Activated naive CD8-positive, alpha-beta T cell treated with anti-CD3 and anti-CD28 coated beads for 36 hours (primary cell): ENCODE measurements around the gene HOXA9. TPM values are rescaled to one million over a fixed set of nuclear protein-coding genes. Genes with fewer than 3 reads are reported as not detected.

Source experiments
- DNase-seq: peaks from one replicate; pipeline ENCODE4 v3.0.0; 2021
- H3K27ac Mint-ChIP-seq: one replicate; pipeline ENCODE4 v1.8.0; 2022; ENCODE audit warnings: mild to moderate bottlenecking, moderate library complexity, mixed read lengths
- H3K27me3 Mint-ChIP-seq: one replicate; pipeline ENCODE4 v1.8.0; 2022; ENCODE audit warnings: mild to moderate bottlenecking, mixed read lengths
- H3K36me3 Mint-ChIP-seq: one replicate; pipeline ENCODE4 v1.8.0; 2021; ENCODE audit warnings: mild to moderate bottlenecking, mixed read lengths
- H3K4me1 Mint-ChIP-seq: one replicate; pipeline ENCODE4 v1.8.0; 2021; ENCODE audit warnings: mixed read lengths
- H3K4me3 Mint-ChIP-seq: one replicate; pipeline ENCODE4 v1.8.0; 2022; ENCODE audit warnings: mild to moderate bottlenecking, moderate library complexity, mixed read lengths
- H3K9me3 Mint-ChIP-seq: one replicate; pipeline ENCODE4 v1.8.0; 2022; ENCODE audit warnings: mixed read lengths
- total RNA-seq, 2 experiments: library from RNA; stranded (reverse); gene quantifications; one replicate each; pipeline ENCODE4 v1.2.3, GENCODE V29; 2021

HOXA9 gene
- total RNA-seq, result not detected

DNA sequence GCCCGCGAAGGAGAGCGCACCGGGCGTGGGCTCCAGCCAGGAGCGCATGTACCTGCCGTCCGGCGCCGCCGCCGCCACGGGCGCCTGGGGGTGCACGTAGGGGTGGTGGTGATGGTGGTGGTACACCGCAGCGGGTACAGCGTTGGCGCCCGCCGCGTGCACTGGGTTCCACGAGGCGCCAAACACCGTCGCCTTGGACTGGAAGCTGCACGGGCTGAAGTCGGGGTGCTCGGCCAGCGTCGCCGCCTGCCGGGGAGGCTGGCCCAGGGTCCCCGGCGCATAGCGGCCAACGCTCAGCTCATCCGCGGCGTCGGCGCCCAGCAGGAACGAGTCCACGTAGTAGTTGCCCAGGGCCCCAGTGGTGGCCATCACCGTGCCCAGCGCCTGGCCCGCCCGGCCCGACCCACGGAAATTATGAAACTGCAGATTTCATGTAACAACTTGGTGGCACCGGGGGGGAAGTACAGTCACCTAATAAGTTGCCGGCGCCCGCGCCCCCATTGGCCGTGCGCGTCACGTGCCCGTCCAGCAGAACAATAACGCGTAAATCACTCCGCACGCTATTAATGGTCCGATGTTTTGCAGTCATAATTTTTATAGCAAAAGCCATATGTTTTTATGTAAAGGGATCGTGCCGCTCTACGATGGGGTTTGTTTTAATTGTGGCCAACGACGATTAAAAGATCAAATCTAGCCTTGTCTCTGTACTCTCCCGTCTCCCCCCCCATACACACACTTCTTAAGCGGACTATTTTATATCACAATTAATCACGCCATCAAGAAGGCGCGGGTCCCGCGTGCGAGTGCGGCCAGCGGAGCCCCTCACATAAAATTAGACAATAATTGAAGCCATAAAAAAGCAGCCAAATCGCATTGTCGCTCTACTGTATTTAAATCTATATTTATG, at the start of gene HOXA9:
Gene HOXA9 (minus strand): TSS at position 449 of the 907 bp plus-strand sequence. CDS start 80 bp downstream, at position 369.
- Mint-ChIP-seq H3K36me3 (no peaks in the 10 kb centered on the region), H3K4me3 (peak within 1 kb of the TSS; percentile 66), H3K9me3 (no peaks in the 10 kb centered on the region), H3K4me1 (peaks cover 24% of the 10 kb centered on the region), H3K27me3 (peaks cover 91% of the 10 kb centered on the region), H3K27ac (peak within 1 kb of the TSS; percentile 29)
- no peak for DNase-seq

DNA sequence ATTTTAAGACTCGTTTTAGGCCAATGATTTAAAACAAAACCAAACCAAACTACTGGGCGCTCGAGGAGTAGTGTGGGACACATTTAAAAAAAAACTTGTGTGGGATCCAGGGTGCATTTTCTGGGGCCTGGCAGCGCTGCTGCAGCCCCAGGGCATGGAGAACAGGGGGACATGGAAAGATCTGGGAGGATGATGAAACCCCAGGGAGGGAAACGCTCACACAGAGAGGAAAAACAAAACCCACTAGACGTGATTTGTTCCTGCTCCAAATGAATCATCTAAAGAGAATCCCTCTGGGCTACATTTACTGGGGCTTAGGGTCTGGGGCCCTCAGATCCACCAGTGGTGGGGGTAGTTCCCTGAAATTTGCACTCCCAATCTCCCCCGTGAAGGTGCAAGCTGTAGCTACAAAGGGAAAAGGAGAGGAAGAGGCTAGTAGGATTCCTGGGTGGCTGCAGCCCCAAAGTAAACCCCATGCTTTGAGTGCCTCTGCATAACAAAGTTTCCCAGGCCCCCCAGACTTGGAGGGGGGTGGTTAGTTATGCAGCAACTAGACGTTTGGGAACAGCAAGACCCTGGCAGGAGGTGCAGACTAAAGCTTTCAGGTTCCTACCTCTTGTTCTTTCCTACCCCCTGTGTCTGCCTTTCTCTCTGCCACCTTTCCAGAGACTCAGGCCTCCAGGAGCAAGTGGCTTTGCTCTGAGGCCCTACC, 49.1 kb upstream of the HOXA9 start:
- H3K4me3 Mint-ChIP-seq, result no peak overlapping the region

DNA sequence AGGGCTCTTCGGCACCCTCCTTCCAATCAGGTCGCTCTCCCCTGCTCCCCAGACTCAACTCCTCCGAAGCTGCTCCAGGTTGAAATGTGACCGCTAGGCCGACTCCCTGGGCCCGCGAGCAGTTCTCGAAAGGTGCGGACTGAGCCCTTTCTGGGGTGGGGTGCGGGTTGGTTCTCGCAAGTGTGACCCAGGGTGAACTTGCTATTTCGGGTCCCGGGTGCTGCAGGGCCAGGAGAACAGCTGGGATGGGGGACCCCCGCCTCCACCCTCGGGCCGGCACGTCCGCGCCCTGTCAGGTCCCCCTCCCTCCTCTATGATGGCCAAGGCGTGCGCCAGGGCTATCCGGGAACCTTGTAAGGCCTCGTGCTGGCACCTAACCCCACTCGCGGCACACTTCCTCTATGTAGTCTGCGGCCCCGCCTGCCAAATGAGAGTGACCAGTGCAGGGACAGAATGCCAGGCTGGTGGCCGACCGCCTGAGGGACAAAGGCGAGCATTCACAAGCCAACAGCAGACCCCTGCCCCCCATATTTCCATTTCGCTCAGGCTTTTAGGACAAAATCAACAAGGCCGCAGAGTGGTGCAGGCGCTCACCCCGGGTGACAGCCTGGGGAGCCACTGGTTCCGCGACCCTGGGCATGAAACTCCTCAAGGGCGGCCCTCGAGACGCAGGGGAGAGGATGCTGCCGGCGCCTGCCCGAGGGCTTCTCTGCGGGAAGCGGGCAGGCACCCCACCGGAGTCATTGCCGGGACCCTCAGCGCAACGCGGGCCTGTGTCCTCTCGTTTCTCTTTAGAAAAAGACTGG, 48.3 kb upstream of the HOXA9 start:
- H3K27me3 Mint-ChIP-seq, result peaks cover 96% of the 10 kb centered on the region
- DNase-seq, result no peak
- no peaks in the 10 kb centered on the region for H3K36me3 Mint-ChIP-seq
- H3K4me1 Mint-ChIP-seq, result peaks cover 11% of the 10 kb centered on the region
- H3K9me3 Mint-ChIP-seq, result no peaks in the 10 kb centered on the region
- no peak overlapping the region for H3K27ac Mint-ChIP-seq
- H3K4me3 Mint-ChIP-seq, result no peak overlapping the region

More for the DNA sequence above, 49.1 kb upstream of the HOXA9 start:
- no peak overlapping the region for H3K27ac Mint-ChIP-seq
- no peak for DNase-seq
- peaks cover 96% of the 10 kb centered on the region for H3K27me3 Mint-ChIP-seq
- H3K36me3 Mint-ChIP-seq, result no peaks in the 10 kb centered on the region
- H3K9me3 Mint-ChIP-seq, result no peaks in the 10 kb centered on the region
- H3K4me1 Mint-ChIP-seq, result peaks cover 11% of the 10 kb centered on the region

DNA sequence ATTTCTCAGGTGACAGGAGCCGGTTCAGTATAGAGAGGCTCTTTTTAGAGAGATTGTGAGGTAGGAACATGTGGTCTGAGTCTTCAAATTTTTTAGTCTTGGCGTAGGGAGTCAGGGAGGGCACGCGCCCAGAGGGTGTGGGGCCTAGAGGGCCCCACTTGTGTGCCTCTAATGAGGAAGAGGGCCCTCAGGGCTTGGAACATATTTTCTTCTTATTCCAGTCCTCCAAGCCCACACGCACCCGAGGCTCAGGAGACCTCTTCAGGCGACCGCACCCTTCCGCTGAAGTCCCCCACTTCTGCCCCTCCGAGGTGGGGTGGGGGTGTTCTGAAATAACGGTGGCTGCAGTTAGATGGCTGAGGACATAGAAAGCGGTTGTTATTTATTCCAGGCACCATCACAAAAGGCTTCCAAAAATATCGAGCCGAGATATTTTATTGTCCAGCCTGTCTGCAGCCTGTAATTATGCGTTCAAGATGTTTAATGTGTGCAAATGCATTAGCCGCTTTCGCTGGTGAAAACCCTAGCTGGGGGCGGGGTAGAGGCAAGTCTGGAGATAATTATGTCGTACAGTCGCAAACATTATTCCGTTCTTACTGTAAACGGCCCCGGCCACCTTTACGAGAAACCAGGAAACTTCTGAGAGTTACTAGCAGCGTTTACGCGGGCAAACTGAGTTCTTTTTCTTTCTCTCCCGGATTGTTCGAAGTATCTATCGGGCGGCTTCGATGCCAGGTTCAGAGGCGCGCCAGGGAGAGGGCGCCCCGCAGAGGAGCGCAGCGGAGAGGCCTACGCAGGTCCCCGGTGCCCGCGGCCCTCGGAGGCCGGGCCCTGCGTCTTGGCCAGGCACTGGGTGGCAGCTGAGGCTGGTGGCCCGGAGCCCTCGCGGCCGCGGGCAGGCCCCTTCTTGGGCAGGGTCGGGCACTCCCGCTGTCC, 47.4 kb upstream of the HOXA9 start:
- Mint-ChIP-seq H3K4me1 (peaks cover 11% of the 10 kb centered on the region), H3K4me3 (no peak overlapping the region), H3K27me3 (peaks cover 96% of the 10 kb centered on the region), H3K9me3 (no peaks in the 10 kb centered on the region), H3K27ac (no peak overlapping the region), H3K36me3 (no peaks in the 10 kb centered on the region)
- no peak for DNase-seq

DNA sequence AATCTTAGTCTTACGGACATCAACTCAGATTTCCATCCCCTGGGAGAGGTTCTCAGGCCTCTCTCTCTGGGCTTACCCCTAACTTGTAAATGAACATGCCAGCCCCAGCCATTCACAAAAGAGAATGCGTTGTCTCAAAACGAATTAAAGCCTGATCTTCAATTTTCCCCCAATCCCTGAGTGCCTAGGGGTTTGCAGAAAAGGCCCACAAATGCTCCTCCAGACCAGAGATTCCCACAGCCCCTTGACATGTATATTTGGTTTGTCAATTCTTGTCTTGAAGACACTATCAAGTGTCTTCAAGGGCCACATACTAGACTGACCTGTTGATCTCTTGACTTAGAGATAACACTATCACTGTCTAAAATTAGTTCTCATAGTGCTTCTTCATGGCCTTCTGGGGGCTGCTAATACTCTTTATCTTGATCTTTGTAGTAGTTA, 46.4 kb upstream of the HOXA9 start:
- H3K36me3 Mint-ChIP-seq, result no peaks in the 10 kb centered on the region
- H3K4me3 Mint-ChIP-seq, result no peak overlapping the region
- peaks cover 97% of the 10 kb centered on the region for H3K27me3 Mint-ChIP-seq
- H3K4me1 Mint-ChIP-seq, result peaks cover 11% of the 10 kb centered on the region
- no peak for DNase-seq
- no peaks in the 10 kb centered on the region for H3K9me3 Mint-ChIP-seq
- no peak overlapping the region for H3K27ac Mint-ChIP-seq

DNA sequence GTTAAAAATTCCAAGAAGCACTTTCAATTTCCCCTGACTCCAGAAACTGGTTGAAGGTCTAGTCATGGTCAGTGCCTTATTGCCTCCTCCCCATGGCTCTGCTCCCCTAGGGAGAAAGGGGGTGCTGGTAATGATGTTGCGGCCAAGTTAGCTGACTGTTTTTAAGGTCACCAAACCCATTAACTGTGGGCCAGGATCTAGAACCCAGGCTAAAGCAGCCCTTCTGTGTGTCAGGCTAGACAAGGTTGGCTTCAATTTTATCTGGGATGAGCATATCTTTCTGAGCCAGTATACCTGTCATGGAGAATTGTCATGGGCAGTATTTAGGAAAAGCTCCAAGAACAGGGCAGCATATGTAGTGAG, 45.7 kb upstream of the HOXA9 start:
- Mint-ChIP-seq H3K9me3 (no peaks in the 10 kb centered on the region), H3K4me3 (no peak overlapping the region), H3K27me3 (peaks cover 99% of the 10 kb centered on the region), H3K27ac (no peak overlapping the region), H3K36me3 (no peaks in the 10 kb centered on the region), H3K4me1 (peaks cover 12% of the 10 kb centered on the region)
- no peak for DNase-seq

DNA sequence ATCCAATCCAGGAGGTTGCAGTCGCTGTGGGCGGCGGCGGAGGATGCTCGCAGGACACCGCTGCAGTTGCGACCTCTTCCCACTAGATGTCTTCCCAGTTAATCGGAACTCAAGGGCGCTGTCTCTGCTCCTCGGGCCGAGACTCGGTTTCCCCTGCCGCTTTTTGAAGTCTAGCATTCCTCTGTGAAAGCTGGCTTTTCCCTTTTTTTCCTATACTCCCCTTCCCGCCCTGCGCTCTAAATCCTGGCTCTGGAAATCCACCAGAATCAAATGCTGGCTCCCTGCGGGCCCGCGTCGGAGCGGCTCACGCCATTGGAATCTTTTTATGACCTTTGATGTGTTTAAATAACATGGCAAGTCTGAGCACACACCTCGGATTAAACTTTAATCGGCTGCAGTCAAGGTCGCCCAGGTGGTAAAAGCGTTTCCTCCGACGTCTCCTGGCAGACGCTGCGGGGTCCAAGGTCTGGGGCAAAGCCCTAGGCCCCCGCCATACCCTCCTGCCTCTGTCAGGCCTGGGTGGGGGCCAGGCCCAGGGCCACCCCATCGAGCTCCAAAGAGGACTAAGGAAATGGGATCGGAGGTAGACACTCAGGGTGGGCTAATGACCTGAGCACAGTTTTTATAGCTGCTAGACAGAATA, 45.2 kb upstream of the HOXA9 start:
- Mint-ChIP-seq H3K36me3 (peaks cover 3% of the 10 kb centered on the region), H3K9me3 (no peaks in the 10 kb centered on the region), H3K27ac (no peak overlapping the region), H3K4me3 (peak overlapping the region; percentile 54), H3K4me1 (peaks cover 15% of the 10 kb centered on the region), H3K27me3 (peaks cover 99% of the 10 kb centered on the region)
- DNase-seq, result no peak

DNA sequence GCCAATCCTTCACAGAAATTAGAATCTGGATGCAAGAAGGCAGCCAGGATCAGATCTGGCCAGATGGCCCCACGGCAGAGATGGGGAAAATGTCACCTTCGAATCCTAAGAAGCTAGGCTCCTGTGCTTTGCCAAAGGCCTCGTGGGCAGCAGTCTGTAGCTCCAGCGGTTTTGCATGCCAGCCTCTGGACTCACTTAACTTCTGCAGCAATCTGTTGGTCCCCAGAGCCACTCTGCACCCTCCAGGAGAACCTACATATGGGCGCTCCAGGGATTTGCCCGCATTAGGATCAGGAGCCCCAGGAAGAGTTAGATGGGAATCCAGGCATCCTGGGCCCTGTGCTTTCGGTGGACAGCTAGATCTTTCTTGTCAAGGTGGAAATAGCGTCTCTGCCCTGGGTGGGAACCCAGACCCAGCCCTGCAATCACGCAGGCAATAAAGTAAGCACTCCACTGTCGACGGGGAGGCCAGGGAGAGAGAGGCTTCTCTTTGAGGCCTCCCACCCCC, 44.6 kb upstream of the HOXA9 start:
- H3K36me3 Mint-ChIP-seq, result peaks cover 3% of the 10 kb centered on the region
- no peak for DNase-seq
- peaks cover 100% of the 10 kb centered on the region for H3K27me3 Mint-ChIP-seq
- no peak overlapping the region for H3K27ac Mint-ChIP-seq
- H3K4me3 Mint-ChIP-seq, result no peak overlapping the region
- peaks cover 17% of the 10 kb centered on the region for H3K4me1 Mint-ChIP-seq
- no peaks in the 10 kb centered on the region for H3K9me3 Mint-ChIP-seq

DNA sequence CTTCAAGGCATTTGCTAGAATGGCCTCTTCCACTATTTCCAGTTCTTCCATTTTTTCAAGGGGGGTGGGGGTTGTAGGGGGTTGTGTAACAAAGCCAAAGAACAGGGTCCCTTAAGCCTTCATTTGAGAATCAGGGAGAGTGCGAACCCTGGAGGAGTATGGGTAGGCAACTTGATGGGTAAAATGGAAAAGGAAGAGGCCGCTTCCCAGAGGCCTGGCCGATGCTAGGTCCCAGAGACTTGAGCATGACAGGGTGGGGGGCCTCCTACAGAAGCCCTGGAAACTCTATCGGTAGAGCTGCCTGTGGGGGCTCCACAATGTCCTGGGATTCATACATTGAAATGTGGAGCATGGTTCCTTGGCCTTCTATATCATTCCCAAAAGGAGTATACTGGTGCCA, 43.7 kb upstream of the HOXA9 start:
- H3K36me3 Mint-ChIP-seq, result peaks cover 3% of the 10 kb centered on the region
- peaks cover 100% of the 10 kb centered on the region for H3K27me3 Mint-ChIP-seq
- H3K4me1 Mint-ChIP-seq, result peaks cover 21% of the 10 kb centered on the region
- H3K27ac Mint-ChIP-seq, result no peak overlapping the region
- no peak for DNase-seq
- no peaks in the 10 kb centered on the region for H3K9me3 Mint-ChIP-seq
- H3K4me3 Mint-ChIP-seq, result no peak overlapping the region

DNA sequence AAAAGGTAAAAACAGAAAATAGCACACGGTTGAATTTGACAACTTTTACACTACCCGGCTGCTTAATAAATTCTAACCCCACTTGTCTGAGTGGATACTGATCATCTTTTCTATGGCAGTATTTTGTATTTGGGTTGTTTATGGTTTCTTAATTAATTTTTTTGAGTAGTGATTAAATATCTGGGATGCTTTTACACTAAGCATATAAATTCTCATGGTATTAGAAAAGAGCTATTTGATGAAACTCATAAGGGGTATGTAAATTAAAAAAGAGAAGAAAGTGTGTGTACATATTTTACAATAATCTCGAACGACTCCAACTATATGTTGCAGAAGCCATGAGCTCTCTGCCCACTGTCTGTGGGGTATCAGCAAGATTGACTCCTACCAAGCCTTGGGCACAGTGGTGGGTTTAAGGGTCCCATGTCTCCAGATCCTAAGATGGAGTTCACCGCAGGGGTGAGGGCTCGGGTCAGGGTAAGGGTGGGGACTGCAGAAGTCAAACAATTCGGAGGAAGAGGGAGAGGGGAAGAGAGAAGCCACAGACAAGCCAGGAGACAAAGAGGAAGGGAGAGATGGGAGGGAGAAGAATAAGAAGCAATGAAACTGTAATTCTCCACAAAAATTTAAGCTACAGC, 42.1 kb upstream of the HOXA9 start:
- no peak for DNase-seq
- H3K36me3 Mint-ChIP-seq, result peaks cover 3% of the 10 kb centered on the region
- H3K4me3 Mint-ChIP-seq, result no peak overlapping the region
- H3K27me3 Mint-ChIP-seq, result peaks cover 100% of the 10 kb centered on the region
- H3K27ac Mint-ChIP-seq, result no peak overlapping the region
- peaks cover 18% of the 10 kb centered on the region for H3K4me1 Mint-ChIP-seq
- H3K9me3 Mint-ChIP-seq, result no peaks in the 10 kb centered on the region

DNA sequence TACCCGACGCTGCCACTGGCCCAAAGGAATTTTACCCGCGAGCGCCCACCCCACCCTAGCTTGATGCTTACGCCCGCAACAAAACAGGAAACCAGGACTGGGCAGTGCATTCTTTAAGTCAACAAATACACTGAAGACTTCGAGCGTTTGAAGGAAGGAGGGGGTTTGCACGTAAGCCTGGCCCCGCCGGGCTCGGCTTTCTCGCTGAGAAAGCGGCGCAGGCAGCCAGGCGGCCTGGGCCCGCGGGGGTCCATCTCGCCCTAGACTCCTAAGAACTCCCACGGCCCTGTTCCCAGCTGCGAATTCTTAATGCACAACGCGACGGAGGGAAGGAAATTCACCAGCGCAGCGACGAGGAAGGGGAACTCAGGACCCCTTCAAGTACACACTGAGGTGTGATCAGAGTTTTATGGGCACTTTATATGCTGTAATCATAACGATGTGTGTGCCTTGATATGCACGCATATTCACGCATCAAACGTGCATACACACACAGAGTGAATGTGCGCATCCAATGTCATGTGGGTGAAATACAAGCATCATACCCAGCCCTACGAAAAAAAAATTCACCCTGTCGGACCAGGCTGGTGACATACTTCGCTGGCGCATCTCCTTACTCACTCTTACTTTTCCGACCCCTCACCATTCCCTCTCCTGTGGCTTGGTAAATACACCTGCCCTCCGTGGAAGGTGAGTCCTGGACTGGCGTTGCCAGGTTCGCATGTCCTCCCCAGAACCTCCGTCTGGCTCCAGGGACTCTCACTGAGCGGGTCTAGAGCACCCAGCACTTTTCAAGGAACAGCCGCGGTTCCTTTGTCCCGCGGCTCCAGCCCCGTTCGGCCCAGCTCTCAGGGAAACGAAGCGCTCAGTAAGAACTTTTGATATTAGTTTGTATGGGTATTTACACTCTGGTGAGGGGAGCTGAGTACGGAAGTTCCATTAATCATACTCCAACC, 40.3 kb upstream of the HOXA9 start:
- H3K27ac Mint-ChIP-seq, result no peak overlapping the region
- H3K9me3 Mint-ChIP-seq, result no peaks in the 10 kb centered on the region
- DNase-seq, result no peak
- H3K27me3 Mint-ChIP-seq, result peaks cover 100% of the 10 kb centered on the region
- H3K4me3 Mint-ChIP-seq, result no peak overlapping the region
- peaks cover 3% of the 10 kb centered on the region for H3K36me3 Mint-ChIP-seq
- H3K4me1 Mint-ChIP-seq, result peaks cover 31% of the 10 kb centered on the region

DNA sequence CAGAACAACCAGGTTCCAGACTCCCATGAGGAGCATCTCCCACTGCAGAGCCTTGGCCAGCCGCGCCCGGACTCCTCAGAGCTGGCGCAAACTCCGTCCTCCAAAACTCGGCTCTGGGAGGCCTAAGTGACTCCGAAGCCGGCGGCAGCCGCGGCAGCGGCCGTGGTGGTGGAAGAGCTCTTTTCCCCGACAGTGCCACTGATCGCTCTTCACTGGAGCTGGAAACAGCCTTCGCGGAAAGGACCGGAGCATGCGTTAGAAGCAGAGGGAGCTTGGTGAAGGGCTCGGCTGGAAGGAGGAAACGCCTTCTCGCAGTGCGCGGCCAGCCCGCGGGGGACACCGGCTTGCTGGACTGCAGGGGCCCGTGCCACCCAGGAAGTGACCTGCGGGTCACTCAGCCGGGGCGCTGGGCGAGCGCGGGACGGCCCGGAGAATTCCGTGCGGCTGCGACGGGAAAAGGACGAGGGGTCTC, 39.5 kb upstream of the HOXA9 start:
- DNase-seq, result no peak
- peaks cover 3% of the 10 kb centered on the region for H3K36me3 Mint-ChIP-seq
- H3K4me3 Mint-ChIP-seq, result no peak overlapping the region
- H3K27me3 Mint-ChIP-seq, result peaks cover 99% of the 10 kb centered on the region
- no peak overlapping the region for H3K27ac Mint-ChIP-seq
- H3K4me1 Mint-ChIP-seq, result peaks cover 29% of the 10 kb centered on the region
- H3K9me3 Mint-ChIP-seq, result no peaks in the 10 kb centered on the region
